ENCODE measurements around the gene AARSD1.

DNA sequence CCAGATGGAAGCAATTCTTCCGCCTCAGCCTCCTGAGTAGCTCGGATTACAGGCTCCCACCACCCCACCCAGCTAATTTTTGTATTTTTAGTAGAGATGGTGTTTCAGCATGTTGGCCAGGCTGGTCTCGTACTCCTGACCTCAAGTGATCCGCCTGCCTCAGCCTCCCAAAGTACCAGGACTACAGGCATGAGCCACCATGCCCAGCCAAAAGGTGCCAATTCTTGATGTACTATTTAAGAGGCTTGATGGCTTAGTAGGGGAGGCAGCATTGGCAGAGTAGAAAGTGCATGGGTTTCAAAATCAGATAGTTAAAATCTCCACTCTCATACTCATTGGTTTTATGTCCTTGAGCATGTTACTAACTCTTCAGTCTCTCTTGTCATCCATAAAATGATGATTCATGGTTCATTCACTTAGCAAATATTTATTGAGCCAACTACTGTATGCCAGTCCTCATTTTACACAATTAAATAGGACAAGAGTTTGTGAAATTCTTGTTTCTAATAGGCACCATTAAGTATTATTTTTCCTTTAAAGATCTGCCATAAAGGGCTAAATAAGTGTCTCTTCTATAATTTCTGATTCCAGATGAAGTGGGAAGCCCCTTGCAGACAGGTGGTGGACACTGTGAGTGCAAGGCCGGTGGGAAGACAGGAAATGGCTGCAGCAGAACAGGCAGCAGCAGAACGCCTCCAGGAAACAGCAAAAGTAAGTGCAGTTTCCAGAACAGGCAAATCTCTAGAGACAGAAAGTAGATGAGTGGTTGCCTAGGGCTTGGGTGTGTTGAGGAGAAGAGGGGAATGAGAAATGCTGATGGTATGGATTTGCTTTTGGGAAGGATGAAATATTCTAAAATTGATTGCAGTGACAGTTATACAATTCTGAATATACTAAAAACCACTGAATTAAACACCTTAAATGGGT, 25.7 kb upstream of the AARSD1 start:
- TF ChIP-seq, protein P1, sequence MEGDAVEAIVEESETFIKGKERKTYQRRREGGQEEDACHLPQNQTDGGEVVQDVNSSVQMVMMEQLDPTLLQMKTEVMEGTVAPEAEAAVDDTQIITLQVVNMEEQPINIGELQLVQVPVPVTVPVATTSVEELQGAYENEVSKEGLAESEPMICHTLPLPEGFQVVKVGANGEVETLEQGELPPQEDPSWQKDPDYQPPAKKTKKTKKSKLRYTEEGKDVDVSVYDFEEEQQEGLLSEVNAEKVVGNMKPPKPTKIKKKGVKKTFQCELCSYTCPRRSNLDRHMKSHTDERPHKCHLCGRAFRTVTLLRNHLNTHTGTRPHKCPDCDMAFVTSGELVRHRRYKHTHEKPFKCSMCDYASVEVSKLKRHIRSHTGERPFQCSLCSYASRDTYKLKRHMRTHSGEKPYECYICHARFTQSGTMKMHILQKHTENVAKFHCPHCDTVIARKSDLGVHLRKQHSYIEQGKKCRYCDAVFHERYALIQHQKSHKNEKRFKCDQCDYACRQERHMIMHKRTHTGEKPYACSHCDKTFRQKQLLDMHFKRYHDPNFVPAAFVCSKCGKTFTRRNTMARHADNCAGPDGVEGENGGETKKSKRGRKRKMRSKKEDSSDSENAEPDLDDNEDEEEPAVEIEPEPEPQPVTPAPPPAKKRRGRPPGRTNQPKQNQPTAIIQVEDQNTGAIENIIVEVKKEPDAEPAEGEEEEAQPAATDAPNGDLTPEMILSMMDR (IDR thresholded peaks at IDR 0.05) = no peak
- no peak for TF ChIP-seq POLR2A (IDR thresholded peaks at IDR 0.05)
